Caco-2 (cell line): ENCODE measurements around the gene MAP4K4. TPM values are rescaled to one million over a fixed set of nuclear protein-coding genes. Genes with fewer than 3 reads are reported as not detected.

Experiments used
- BruUV-seq: library from RNA; stranded (reverse); fragments of 400-500 nt; replicated peaks from 2 replicates; lab custom pipeline; 2021; lab: Mats Ljungman, UMichigan
- CTCF ChIA-PET: fragments of 300-600 bp; sonication (Branson Sonifier 250); formaldehyde crosslinking; loops from one replicate; lab custom pipeline; 2022; ENCODE audit warnings: antibody characterized with exemption; lab: Charles Lee
- POLR2A ChIA-PET: fragments of 300-600 bp; sonication (Branson Sonifier 250); formaldehyde crosslinking; loops from one replicate; lab custom pipeline; 2022; ENCODE audit warnings: antibody characterized with exemption; lab: Charles Lee
- DNase-seq, 2 experiments: peaks; one replicate each; pipeline versions ENCODE4 v3.0.0 to v3.0.0-alpha.2; 2020 to 2022
- H3K27me3 ChIP-seq: replicated peaks from 2 replicates; pipeline ENCODE4 v1.6.0; 2011; ENCODE audit warnings: low read length; ENCODE audit not compliant: control insufficient read depth, insufficient read depth
- H3K36me3 ChIP-seq: 2 replicates; pipeline ENCODE4 v1.5.1; 2011; ENCODE audit warnings: low read length; ENCODE audit not compliant: control insufficient read depth, insufficient read depth
- H3K4me1 ChIP-seq: fragments of 250-450 bp; sonication (Bioruptor Pico); 2 replicates; pipeline ENCODE4 v1.5.1; 2020; ENCODE audit warnings: mild to moderate bottlenecking
- H3K4me3 ChIP-seq: 2 replicates; pipeline ENCODE4 v1.5.1; 2011; ENCODE audit warnings: low read depth, mild to moderate bottlenecking, control low read depth, low read length
- H3K9me3 ChIP-seq: fragments of 250-450 bp; sonication (Bioruptor Pico); 2 replicates; pipeline ENCODE4 v1.5.1; 2020; ENCODE audit warnings: mild to moderate bottlenecking, moderate library complexity
- H3K27ac Mint-ChIP-seq: one replicate; pipeline ENCODE4 v1.8.0; 2022; ENCODE audit warnings: mixed read lengths; ENCODE audit not compliant: unreplicated experiment
- H3K27me3 Mint-ChIP-seq: one replicate; pipeline ENCODE4 v1.8.0; 2022; ENCODE audit warnings: mixed read lengths; ENCODE audit not compliant: insufficient read depth, unreplicated experiment
- H3K36me3 Mint-ChIP-seq: one replicate; pipeline ENCODE4 v1.8.0; 2022; ENCODE audit warnings: mild to moderate bottlenecking, mixed read lengths; ENCODE audit not compliant: insufficient read depth, unreplicated experiment
- H3K4me1 Mint-ChIP-seq: one replicate; pipeline ENCODE4 v1.8.0; 2022; ENCODE audit warnings: low read depth, mixed read lengths; ENCODE audit not compliant: unreplicated experiment
- H3K4me3 Mint-ChIP-seq: one replicate; pipeline ENCODE4 v1.8.0; 2022; ENCODE audit warnings: mild to moderate bottlenecking, moderate library complexity, mixed read lengths; ENCODE audit not compliant: unreplicated experiment
- H3K9me3 Mint-ChIP-seq: one replicate; pipeline ENCODE4 v1.8.0; 2022; ENCODE audit warnings: mixed read lengths; ENCODE audit not compliant: unreplicated experiment
- intact Hi-C: fragments of 100-400 bp; cut with micrococcal nuclease; formaldehyde crosslinking; loops from one replicate; pipeline ENCODE4 v1.10.0; 2022; ENCODE audit not compliant: unreplicated experiment
- total RNA-seq: library from RNA; stranded (reverse); gene quantifications from 2 replicates; pipeline ENCODE4 v1.2.3, GENCODE V29; 2022
- TF ChIP-seq, protein P1 (sequence below), 2 experiments: fragments of 200-600 bp in 1 of 2; IDR thresholded peaks; 1 replicate in 1 of 2; 2 replicates in 1 of 2; pipeline versions ENCODE4 v1.5.1 to v1.8.0; 2011 to 2022; ENCODE audit warnings: antibody characterized with exemption in 1 of 2, control low read depth in 1 of 2, inconsistent platforms in 1 of 2, low read depth in 1 of 2, low read length in 1 of 2, mild to moderate bottlenecking in 1 of 2, moderate library complexity in 1 of 2; ENCODE audit not compliant: insufficient read depth in 1 of 2, severe bottlenecking in 1 of 2, unreplicated experiment in 1 of 2

Gene MAP4K4
- total RNA-seq, 1 experiment from 2014 or later, result 257 TPM

DNA sequence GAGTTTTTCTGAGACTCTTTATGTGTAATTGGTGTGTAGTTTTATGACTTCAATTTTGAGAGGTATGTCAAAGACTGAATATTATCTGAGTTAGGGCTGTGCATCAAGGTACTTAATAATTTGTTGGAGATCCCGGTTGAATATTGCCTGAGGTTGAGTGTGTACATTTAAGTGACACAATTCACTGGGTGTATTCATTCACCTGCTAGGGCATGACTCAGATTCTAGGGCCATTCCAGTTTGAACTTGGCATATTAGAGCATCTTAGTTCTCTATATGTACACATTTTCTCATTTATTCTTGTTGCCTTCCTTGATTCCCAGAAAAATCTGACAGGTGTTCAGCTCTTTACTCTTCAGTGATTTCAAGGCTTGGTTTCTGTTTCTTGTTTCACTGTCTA lies 12.5 kb downstream of the MAP4K4 start:
- H3K27ac Mint-ChIP-seq, result no peak overlapping the region
- CTCF ChIA-PET, result interaction anchor here (0.6 kb wide), 1 partner anchor 73 kb away, joined by 3 read pairs; no protein-coding TSS in a partner anchor
- no peak for DNase-seq

DNA sequence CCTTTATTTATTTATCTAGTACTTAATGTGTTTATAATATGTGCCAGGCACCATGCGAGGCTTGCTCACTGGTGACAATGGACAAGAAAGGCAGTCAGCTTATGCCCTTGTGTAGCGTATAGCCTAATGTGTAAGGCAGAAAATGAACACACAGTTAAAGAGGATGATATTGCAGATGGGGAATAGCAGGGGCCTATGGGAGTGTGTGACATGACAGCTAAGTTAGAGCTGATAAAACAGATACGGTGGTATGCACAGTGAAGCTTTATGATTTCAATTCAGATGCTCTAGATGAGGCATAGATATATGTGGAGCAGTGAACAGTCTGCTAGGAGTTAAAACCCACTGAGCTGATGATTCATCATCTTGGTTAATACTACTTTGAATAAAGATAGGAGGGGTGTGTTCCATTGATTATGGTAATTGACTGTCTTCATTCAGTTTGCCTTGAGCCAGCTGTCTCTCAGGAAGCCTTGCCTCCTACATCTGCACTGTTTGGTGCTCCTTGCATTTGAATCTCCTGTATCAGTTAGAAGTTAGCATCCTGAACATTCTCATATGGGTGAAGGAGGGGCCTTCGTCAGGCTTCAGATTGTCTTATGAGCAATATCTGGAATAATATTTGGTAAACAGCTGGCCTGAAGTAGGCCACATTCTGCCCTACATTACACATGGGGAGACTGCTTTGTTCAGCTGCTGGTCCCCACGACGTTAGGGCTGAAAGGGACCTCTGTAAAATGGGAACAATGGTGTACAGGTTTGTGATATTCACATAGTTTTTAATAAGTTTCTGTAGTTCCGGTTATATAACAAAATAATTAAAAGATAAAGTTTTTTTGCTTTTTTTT lies 13.2 kb downstream of the MAP4K4 start:
- CTCF ChIA-PET, result no interaction called here

More for the DNA sequence above, 12.5 kb downstream of the MAP4K4 start:
- POLR2A ChIA-PET, result no interaction called here
- Mint-ChIP-seq H3K4me1 (peaks cover 37% of the 10 kb centered on the region), H3K36me3 (peaks cover 44% of the 10 kb centered on the region), H3K9me3 (no peaks in the 10 kb centered on the region), H3K4me3 (no peak overlapping the region), H3K27me3 (no peaks in the 10 kb centered on the region)
- intact Hi-C loops, result no loop called here
- BruUV-seq, result no TSS peak
- TF ChIP-seq, protein P1, sequence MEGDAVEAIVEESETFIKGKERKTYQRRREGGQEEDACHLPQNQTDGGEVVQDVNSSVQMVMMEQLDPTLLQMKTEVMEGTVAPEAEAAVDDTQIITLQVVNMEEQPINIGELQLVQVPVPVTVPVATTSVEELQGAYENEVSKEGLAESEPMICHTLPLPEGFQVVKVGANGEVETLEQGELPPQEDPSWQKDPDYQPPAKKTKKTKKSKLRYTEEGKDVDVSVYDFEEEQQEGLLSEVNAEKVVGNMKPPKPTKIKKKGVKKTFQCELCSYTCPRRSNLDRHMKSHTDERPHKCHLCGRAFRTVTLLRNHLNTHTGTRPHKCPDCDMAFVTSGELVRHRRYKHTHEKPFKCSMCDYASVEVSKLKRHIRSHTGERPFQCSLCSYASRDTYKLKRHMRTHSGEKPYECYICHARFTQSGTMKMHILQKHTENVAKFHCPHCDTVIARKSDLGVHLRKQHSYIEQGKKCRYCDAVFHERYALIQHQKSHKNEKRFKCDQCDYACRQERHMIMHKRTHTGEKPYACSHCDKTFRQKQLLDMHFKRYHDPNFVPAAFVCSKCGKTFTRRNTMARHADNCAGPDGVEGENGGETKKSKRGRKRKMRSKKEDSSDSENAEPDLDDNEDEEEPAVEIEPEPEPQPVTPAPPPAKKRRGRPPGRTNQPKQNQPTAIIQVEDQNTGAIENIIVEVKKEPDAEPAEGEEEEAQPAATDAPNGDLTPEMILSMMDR (IDR thresholded peaks at IDR 0.05; ENCODE audit: insufficient read depth in 1 of 2, low read depth in 1 of 2, low read length in 1 of 2, severe bottlenecking in 1 of 2, unreplicated experiment in 1 of 2), result no peak
- Histone ChIP-seq H3K4me1 (peaks cover 31% of the 10 kb centered on the region), H3K9me3 (no peaks in the 10 kb centered on the region), H3K27me3 (no peaks in the 10 kb centered on the region), H3K36me3 (no peaks in the 10 kb centered on the region; the same call in 1 of the 2 replicates), H3K4me3 (no peak overlapping the region)

DNA sequence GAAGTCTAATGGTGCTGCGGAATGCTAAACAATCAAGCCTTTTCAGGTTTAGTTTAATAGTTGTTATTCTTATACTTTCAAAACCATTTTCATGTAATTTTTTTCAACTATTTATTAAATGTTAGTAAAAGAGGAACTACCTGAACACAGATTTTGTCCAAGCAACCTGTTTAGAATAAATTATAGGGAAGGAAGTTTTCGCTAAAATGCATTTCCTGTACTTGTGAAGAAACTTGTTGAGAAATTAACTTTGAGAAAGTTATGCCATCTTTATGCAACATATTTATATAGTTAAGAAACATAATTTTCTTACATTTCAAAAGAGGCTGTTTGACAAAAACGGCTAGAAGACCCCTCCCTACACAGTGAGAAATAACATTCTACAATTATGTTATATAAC lies 16.6 kb downstream of the MAP4K4 start:
- TF ChIP-seq, protein P1 (IDR thresholded peaks at IDR 0.05; ENCODE audit: insufficient read depth in 1 of 2, low read depth in 1 of 2, low read length in 1 of 2, severe bottlenecking in 1 of 2, unreplicated experiment in 1 of 2), result no peak
- POLR2A ChIA-PET, result no interaction called here
- no peak overlapping the region for H3K4me3 Mint-ChIP-seq
- Histone ChIP-seq H3K4me3 (no peak overlapping the region), H3K4me1 (peaks cover 25% of the 10 kb centered on the region), H3K36me3 (no peaks in the 10 kb centered on the region), H3K27me3 (no peaks in the 10 kb centered on the region), H3K9me3 (no peaks in the 10 kb centered on the region)
- no peaks in the 10 kb centered on the region for H3K27me3 Mint-ChIP-seq
- BruUV-seq, result no TSS peak
- H3K4me1 Mint-ChIP-seq, result peaks cover 46% of the 10 kb centered on the region
- no peak for DNase-seq
- no peak overlapping the region for H3K27ac Mint-ChIP-seq
- CTCF ChIA-PET, result no interaction called here
- H3K36me3 Mint-ChIP-seq, result peaks cover 41% of the 10 kb centered on the region
- intact Hi-C loops, result no loop called here
- H3K9me3 Mint-ChIP-seq, result no peaks in the 10 kb centered on the region

More for the DNA sequence above, 13.2 kb downstream of the MAP4K4 start:
- Mint-ChIP-seq H3K36me3 (peaks cover 42% of the 10 kb centered on the region), H3K27ac (no peak overlapping the region), H3K4me1 (peaks cover 34% of the 10 kb centered on the region), H3K9me3 (no peaks in the 10 kb centered on the region), H3K4me3 (no peak overlapping the region), H3K27me3 (no peaks in the 10 kb centered on the region)
- Histone ChIP-seq H3K4me3 (no peak overlapping the region), H3K27me3 (no peaks in the 10 kb centered on the region), H3K9me3 (no peaks in the 10 kb centered on the region), H3K36me3 (no peaks in the 10 kb centered on the region; the same call in 1 of the 2 replicates), H3K4me1 (peaks cover 31% of the 10 kb centered on the region)
- DNase-seq, result no peak
- intact Hi-C loops, result no loop called here
- BruUV-seq, result no TSS peak
- POLR2A ChIA-PET, result no interaction called here
- TF ChIP-seq, protein P1 (IDR thresholded peaks at IDR 0.05; ENCODE audit: insufficient read depth in 1 of 2, low read depth in 1 of 2, low read length in 1 of 2, severe bottlenecking in 1 of 2, unreplicated experiment in 1 of 2), result no peak
